ENCODE data around the gene CNOT6L.

Gene CNOT6L

DNA sequence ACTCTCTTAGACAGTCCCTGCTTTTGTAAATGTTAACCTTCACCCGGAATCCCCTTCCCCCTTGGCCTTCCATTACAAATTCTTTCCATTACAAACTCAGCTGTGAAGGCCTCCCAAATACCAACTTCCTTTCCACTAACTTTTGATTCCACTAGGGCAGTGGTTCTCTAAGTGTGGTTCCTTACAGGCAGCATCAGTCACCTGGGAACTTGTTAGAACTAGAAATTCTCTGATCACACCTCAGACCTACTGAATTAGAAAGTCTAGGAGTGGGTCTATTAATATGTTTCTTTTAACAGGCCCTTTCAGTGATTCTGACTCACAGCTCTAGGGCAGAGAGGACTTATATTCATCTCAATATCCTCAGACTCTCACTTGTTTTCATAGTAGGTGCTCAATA lies 24.5 kb upstream of the CNOT6L start:
- no peaks in the 10 kb centered on the region for H3K4me1 ChIP-seq (ENCODE audit: insufficient read depth, insufficient read length)
- no peak for DNase-seq (ENCODE audit: low read depth, low spot score)

DNA sequence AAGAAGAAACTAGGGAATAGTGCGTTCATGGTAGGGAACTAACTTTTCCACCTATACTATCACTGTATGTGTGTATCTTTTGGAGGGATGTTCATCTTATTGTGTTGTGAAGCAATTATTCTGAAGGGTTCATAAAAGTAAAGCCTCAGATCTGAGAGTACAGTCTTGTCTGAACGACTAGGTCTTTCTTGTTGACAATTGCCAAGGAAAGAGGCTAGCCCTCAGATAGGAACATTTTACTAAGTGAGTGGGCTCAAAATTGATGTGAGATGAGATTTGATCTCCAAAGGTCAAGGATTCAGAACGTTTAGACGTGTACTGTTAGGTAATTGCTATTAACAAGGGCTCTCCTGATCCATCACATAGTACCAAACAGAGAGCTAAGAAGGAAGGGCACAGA lies 15.2 kb upstream of the CNOT6L start:
- no peak for DNase-seq (ENCODE audit: low read depth, low spot score)
- TF ChIP-seq YY1 (IDR thresholded peaks at IDR 0.05; ENCODE audit: insufficient read depth, insufficient read length), result no peak
- TF ChIP-seq ZNF274 (IDR thresholded peaks at IDR 0.05; ENCODE audit: low read depth, low read length), result no peak
- no peak for TF ChIP-seq SUZ12 (IDR thresholded peaks at IDR 0.05; ENCODE audit: extremely low read depth, insufficient read depth, insufficient read length)
- H3K36me3 ChIP-seq (ENCODE audit: insufficient read depth, insufficient read length, low read length), result no peaks in the 10 kb centered on the region
- no peaks in the 10 kb centered on the region for H3K9me3 ChIP-seq (ENCODE audit: insufficient read depth, low read length)
- H3K4me3 ChIP-seq (ENCODE audit: insufficient read length, low read depth), result no peak overlapping the region
- no peaks in the 10 kb centered on the region for H3K4me1 ChIP-seq (ENCODE audit: insufficient read depth, insufficient read length)
- no peaks in the 10 kb centered on the region for H3K27me3 ChIP-seq (ENCODE audit: insufficient read depth, insufficient read length)
- no peak overlapping the region for H3K9ac ChIP-seq (ENCODE audit: insufficient read length, low read depth)

More for the DNA sequence above, 24.5 kb upstream of the CNOT6L start:
- TF ChIP-seq YY1 (IDR thresholded peaks at IDR 0.05; ENCODE audit: insufficient read depth, insufficient read length), result no peak
- TF ChIP-seq ZNF274 (IDR thresholded peaks at IDR 0.05; ENCODE audit: low read depth, low read length), result no peak
- TF ChIP-seq SUZ12 (IDR thresholded peaks at IDR 0.05; ENCODE audit: extremely low read depth, insufficient read depth, insufficient read length), result no peak
- Histone ChIP-seq H3K27me3 (ENCODE audit: insufficient read depth, insufficient read length) (no peaks in the 10 kb centered on the region), H3K9me3 (ENCODE audit: insufficient read depth, low read length) (no peaks in the 10 kb centered on the region), H3K36me3 (ENCODE audit: insufficient read depth, insufficient read length, low read length) (no peaks in the 10 kb centered on the region), H3K4me3 (ENCODE audit: insufficient read length, low read depth) (no peak overlapping the region), H3K9ac (ENCODE audit: insufficient read length, low read depth) (no peak overlapping the region)

DNA sequence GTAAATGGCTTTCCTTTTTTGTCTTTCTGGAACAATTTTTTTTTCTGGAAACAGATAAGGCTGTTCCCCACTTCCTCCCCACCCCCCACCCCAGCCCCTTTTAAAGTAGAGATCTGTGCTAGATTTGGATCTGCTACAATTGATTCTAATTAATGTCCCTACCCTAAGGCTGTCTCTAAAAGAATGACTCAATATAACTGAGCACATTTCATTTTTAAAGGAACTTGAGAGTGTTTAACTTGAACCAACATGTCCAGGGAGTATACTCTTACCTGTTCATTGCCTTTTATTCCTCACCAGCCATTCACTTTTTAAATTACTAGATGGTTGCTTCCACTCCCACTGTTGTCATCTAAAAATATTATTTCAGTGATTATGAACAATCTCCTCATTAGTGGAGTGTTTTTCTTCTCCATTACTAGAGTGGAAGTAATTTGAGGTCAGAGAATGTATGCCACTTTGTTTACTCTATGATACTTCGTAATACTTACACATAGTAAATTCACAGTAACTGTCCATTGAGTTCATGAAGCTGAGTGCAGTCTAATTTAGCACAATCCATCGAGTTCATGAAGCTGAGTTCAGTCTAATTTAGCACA lies 14.1 kb upstream of the CNOT6L start:
- Histone ChIP-seq H3K9ac (ENCODE audit: insufficient read length, low read depth) (no peak overlapping the region), H3K4me1 (ENCODE audit: insufficient read depth, insufficient read length) (no peaks in the 10 kb centered on the region), H3K36me3 (ENCODE audit: insufficient read depth, insufficient read length, low read length) (no peaks in the 10 kb centered on the region), H3K27me3 (ENCODE audit: insufficient read depth, insufficient read length) (no peaks in the 10 kb centered on the region), H3K4me3 (ENCODE audit: insufficient read length, low read depth) (no peak overlapping the region), H3K9me3 (ENCODE audit: insufficient read depth, low read length) (no peaks in the 10 kb centered on the region)
- no peak for TF ChIP-seq ZNF274 (IDR thresholded peaks at IDR 0.05; ENCODE audit: low read depth, low read length)
- TF ChIP-seq YY1 (IDR thresholded peaks at IDR 0.05; ENCODE audit: insufficient read depth, insufficient read length), result no peak
- no peak for TF ChIP-seq SUZ12 (IDR thresholded peaks at IDR 0.05; ENCODE audit: extremely low read depth, insufficient read depth, insufficient read length)
- no peak for DNase-seq (ENCODE audit: low read depth, low spot score)

DNA sequence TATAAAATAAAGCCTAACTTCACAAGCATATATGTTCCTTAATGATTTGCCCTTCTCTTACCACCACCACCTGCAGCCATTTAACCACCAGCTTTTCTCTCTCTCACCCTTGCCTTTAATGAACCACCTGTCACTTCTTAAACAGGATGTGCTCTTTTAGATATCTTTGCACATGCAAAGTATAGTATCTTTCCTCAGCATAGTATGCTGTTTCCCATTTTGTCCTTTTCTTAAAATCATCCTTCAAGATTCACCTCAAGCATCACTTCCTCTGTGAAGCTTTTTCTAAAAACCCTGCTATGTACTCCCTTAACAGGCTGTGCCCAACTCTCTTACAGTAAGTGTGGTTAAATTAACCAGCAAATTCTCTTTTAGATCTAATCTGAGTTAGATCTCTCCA lies 8.2 kb upstream of the CNOT6L start:
- H3K9me3 ChIP-seq (ENCODE audit: insufficient read depth, low read length), result no peaks in the 10 kb centered on the region
- no peaks in the 10 kb centered on the region for H3K4me1 ChIP-seq (ENCODE audit: insufficient read depth, insufficient read length)
- no peaks in the 10 kb centered on the region for H3K27me3 ChIP-seq (ENCODE audit: insufficient read depth, insufficient read length)
- no peak overlapping the region for H3K4me3 ChIP-seq (ENCODE audit: insufficient read length, low read depth)
- no peak overlapping the region for H3K9ac ChIP-seq (ENCODE audit: insufficient read length, low read depth)
- H3K36me3 ChIP-seq (ENCODE audit: insufficient read depth, insufficient read length, low read length), result no peaks in the 10 kb centered on the region
- DNase-seq (ENCODE audit: low read depth, low spot score), result no peak
- no peak for TF ChIP-seq YY1 (IDR thresholded peaks at IDR 0.05; ENCODE audit: insufficient read depth, insufficient read length)
- no peak for TF ChIP-seq SUZ12 (IDR thresholded peaks at IDR 0.05; ENCODE audit: extremely low read depth, insufficient read depth, insufficient read length)
- TF ChIP-seq ZNF274 (IDR thresholded peaks at IDR 0.05; ENCODE audit: low read depth, low read length), result no peak

DNA sequence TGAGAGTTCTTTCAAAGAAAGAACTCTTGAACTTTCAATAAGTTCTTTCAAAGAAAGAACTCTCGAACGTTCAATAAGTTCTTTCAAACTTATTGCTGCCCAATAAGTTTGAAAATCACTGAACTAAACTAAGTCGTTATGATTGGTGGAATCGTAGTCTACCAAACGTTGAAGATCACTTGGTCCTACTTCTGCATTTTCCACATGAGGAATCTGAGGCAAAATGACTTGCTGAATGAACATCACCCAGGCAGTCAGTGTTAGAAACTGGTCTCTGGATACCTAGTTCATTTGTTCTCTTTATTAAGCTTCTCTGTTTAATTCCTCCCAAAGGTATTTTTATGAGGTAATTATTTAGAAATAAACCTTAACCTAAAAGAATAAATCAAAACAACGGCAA lies 7.1 kb upstream of the CNOT6L start:
- H3K4me1 ChIP-seq (ENCODE audit: insufficient read depth, insufficient read length), result no peaks in the 10 kb centered on the region

DNA sequence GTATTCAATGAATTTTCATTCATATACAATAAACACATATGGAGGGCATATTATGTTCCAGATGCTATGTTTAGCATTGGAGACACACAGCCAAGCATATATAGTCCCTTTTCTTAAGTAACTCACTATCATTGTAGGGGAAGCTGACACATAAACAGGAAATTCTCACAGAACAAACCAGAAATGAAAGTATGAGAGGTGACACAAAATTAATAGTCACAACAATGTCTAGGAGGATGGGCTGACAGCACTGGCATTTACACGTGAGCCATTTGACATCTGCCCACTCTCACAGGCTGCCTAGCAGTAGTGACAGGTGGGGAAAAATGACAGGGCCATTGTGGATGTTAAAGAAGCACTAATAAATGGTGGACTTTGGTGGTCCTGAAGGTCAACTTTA lies 2.6 kb upstream of the CNOT6L start:
- H3K36me3 ChIP-seq (ENCODE audit: insufficient read depth, insufficient read length, low read length), result no peaks in the 10 kb centered on the region
- TF ChIP-seq SUZ12 (IDR thresholded peaks at IDR 0.05; ENCODE audit: extremely low read depth, insufficient read depth, insufficient read length) (no peak), ZNF274 (IDR thresholded peaks at IDR 0.05; ENCODE audit: low read depth, low read length) (no peak), YY1 (IDR thresholded peaks at IDR 0.05; ENCODE audit: insufficient read depth, insufficient read length) (no peak)
- H3K9me3 ChIP-seq (ENCODE audit: insufficient read depth, low read length), result no peaks in the 10 kb centered on the region
- no peak overlapping the region for H3K4me3 ChIP-seq (ENCODE audit: insufficient read length, low read depth)
- H3K27me3 ChIP-seq (ENCODE audit: insufficient read depth, insufficient read length), result no peaks in the 10 kb centered on the region
- H3K4me1 ChIP-seq (ENCODE audit: insufficient read depth, insufficient read length), result no peaks in the 10 kb centered on the region
- no peak overlapping the region for H3K9ac ChIP-seq (ENCODE audit: insufficient read length, low read depth)
- DNase-seq (ENCODE audit: low read depth, low spot score), result no peak

More for the DNA sequence above, 7.1 kb upstream of the CNOT6L start:
- DNase-seq (ENCODE audit: low read depth, low spot score), result no peak
- H3K9me3 ChIP-seq (ENCODE audit: insufficient read depth, low read length), result no peaks in the 10 kb centered on the region
- no peaks in the 10 kb centered on the region for H3K27me3 ChIP-seq (ENCODE audit: insufficient read depth, insufficient read length)
- H3K36me3 ChIP-seq (ENCODE audit: insufficient read depth, insufficient read length, low read length), result no peaks in the 10 kb centered on the region
- no peak overlapping the region for H3K4me3 ChIP-seq (ENCODE audit: insufficient read length, low read depth)
- no peak overlapping the region for H3K9ac ChIP-seq (ENCODE audit: insufficient read length, low read depth)
- TF ChIP-seq YY1 (IDR thresholded peaks at IDR 0.05; ENCODE audit: insufficient read depth, insufficient read length) (no peak), SUZ12 (IDR thresholded peaks at IDR 0.05; ENCODE audit: extremely low read depth, insufficient read depth, insufficient read length) (no peak), ZNF274 (IDR thresholded peaks at IDR 0.05; ENCODE audit: low read depth, low read length) (no peak)

DNA sequence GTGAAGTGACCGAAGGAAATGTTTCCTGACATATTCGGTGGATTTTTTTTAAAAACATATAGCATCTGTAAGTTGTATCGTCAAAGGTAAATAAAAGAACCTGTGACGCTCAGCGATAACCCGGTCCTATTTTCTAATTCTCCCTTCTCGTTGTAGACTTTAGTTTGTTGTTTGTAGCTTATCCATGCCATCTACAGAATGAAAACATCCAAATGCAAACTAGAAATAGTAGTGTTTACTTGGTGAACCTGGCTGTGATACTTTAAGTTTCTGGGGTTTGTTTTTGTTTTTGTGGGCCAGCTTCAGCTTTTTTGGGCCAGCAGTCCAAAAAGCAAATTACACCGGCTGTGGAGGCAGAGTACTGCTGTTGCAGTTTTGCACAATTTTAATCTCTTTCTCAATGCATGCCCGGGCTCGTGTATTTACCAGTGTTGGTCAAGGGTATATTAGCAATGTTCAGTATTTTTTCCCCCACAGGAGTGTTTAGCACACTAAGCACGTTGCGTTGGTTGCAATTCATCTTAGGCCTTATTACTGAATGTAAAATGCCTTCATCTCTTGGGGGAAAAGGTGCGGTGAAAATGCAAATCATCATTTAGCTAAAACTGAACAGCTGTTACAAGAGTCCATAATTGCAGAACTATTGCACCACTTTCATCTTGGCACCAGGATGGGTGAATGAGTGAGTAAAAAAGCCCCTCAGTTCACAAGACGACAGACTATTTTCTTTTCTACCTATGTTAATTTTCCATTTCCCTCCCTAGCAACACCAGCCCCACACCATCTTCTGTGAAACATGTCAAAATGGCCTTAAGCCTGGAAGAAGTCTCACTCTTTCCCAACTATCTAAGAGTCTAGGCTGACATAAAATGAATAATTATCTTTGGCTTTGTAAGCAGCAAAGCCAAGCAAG lies 1.7 kb upstream of the CNOT6L start:
- no peaks in the 10 kb centered on the region for H3K27me3 ChIP-seq (ENCODE audit: insufficient read depth, insufficient read length)
- no peaks in the 10 kb centered on the region for H3K36me3 ChIP-seq (ENCODE audit: insufficient read depth, insufficient read length, low read length)
- peak overlapping the region; percentile 59 for H3K4me3 ChIP-seq (ENCODE audit: insufficient read length, low read depth)
- no peaks in the 10 kb centered on the region for H3K9me3 ChIP-seq (ENCODE audit: insufficient read depth, low read length)
- no peaks in the 10 kb centered on the region for H3K4me1 ChIP-seq (ENCODE audit: insufficient read depth, insufficient read length)
- H3K9ac ChIP-seq (ENCODE audit: insufficient read length, low read depth), result peak overlapping the region; percentile 72
- no peak for TF ChIP-seq ZNF274 (IDR thresholded peaks at IDR 0.05; ENCODE audit: low read depth, low read length)
- TF ChIP-seq YY1 (IDR thresholded peaks at IDR 0.05; ENCODE audit: insufficient read depth, insufficient read length), result no peak
- no peak for TF ChIP-seq SUZ12 (IDR thresholded peaks at IDR 0.05; ENCODE audit: extremely low read depth, insufficient read depth, insufficient read length)
- no peak for DNase-seq (ENCODE audit: low read depth, low spot score)
